SH-SY5Y (cell line): ENCODE measurements around the gene B3GALNT1.

Experiments
- GATA2 ChIP-seq: IDR thresholded peaks from 2 replicates; pipeline ENCODE4 v1.6.1; 2011; ENCODE audit warnings: mild to moderate bottlenecking, low read depth, low read length
- GATA3 ChIP-seq: IDR thresholded peaks from 2 replicates; pipeline ENCODE4 v1.6.1; 2011; ENCODE audit warnings: low read depth, mild to moderate bottlenecking, low read length, moderate library complexity

The B3GALNT1 gene, protein sequence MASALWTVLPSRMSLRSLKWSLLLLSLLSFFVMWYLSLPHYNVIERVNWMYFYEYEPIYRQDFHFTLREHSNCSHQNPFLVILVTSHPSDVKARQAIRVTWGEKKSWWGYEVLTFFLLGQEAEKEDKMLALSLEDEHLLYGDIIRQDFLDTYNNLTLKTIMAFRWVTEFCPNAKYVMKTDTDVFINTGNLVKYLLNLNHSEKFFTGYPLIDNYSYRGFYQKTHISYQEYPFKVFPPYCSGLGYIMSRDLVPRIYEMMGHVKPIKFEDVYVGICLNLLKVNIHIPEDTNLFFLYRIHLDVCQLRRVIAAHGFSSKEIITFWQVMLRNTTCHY

DNA sequence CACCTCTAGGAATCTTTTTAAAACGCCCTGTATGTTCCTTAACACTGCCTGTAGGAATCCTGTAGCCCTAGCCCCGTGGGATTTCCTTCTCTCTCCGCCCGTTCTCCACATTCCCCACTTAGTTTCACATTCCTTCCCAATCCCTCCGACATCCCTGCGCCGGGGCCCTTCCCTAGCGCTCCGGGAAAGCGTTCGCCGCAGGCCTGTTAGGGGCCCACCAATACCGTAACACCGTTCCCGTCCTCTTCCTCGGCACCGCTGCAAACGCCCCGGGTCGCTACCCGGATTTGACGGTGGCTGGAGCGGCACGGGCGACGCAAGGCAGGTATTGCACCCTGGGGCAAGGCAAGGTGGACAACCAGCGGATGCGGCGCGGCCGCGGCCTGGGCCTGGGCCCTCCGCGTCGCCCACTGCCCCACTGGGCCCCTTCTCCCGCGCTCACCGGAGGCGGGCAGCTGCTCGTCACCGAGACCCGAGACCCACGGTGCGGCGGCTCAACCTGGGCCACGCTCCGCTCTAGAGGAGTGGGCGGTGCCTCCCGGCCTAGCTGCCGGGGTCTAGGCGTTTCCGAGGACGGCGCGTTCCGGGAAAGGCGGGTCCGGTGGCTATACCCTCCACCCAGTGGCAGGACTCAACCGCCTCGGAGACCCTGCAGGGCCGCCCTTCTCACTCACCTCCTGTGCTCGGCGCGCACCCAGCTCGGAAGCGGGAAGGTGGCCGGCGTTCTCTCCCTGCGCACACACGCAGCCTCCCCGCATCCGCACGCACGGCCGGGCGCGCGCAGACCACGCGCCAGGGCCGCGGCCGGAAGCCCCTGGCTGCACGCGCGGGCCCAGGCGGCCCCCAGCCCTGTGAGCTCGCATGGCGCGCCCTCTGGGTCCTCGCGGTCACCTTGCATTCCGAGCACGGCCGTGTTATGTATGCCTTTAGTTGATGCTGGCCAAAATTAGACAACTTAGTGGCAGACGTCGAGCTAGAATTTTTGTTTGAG, at the start of gene B3GALNT1:
Gene B3GALNT1 (minus strand): TSS at position 789 of the 991 bp plus-strand sequence. CDS start 18,595 bp downstream, outside the sequence.
- TF ChIP-seq GATA3 (no peak), GATA2 (no peak)

DNA sequence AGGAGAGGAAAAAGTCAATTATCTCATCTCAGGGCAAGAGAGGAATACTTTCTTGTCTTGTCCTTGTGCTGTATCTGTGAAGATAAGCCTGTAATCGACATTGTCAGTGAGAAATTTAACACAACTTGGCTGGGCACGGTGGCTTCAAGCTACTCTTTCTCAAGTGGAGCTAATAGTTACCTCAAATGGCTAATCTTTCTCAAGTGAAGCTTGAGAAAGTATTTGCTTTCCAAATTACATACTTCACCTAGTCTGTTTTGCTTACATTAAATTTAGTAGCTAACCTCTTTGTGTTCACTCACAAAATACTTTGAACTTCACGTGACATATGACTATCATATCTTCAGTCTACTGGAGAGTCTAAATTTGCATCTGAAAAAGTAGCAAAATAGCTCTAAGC, 48.3 kb upstream of the B3GALNT1 start:
- no peak for TF ChIP-seq GATA2
- TF ChIP-seq GATA3 = no peak

DNA sequence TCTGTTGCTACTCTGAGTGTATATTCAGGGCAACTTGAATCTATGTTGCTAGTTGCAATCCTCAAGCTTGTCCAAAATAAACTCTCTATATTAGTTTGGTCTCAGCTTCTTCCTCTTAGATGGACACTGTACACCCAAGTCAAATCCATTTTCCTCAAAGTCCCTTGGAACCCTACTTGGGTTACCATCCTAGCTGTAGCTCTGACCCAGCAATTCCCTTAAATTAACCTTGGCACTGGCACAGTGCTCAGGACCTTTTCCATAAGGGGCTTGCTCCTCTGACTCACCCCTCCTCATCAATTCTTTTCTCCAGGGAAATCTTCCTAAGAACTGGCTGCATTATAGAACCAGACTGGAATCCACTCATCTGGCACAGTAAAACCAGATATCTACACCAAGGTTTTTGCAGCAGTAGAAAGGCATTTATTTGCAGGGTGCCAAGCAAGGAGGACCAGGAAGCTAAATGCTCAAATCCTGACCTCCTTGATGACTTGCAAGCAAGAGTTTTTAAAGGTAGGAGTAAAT, 44.9 kb upstream of the B3GALNT1 start:
- TF ChIP-seq GATA2 = no peak
- TF ChIP-seq GATA3 = no peak

DNA sequence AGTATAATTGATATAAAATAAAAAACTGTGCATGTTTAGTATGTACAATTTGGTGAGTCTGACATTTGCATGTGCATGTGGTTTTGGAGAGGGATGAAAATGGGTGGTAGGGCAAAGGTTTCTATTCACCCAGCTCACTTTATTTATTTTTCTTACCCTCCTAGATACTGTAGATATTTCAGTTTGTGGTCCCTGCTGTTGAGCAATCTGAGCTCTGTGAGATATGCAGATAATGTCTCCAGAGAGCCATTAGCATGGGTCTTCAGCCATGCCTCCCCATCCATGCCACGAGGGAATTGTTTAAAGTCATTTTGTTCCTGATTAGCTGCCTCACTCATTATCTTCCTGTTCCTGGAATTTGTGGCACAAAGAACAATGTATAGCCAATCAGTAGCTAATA, 44.4 kb upstream of the B3GALNT1 start:
- TF ChIP-seq GATA3 = no peak
- TF ChIP-seq GATA2 = no peak; the same call in 1 of the 2 replicates

DNA sequence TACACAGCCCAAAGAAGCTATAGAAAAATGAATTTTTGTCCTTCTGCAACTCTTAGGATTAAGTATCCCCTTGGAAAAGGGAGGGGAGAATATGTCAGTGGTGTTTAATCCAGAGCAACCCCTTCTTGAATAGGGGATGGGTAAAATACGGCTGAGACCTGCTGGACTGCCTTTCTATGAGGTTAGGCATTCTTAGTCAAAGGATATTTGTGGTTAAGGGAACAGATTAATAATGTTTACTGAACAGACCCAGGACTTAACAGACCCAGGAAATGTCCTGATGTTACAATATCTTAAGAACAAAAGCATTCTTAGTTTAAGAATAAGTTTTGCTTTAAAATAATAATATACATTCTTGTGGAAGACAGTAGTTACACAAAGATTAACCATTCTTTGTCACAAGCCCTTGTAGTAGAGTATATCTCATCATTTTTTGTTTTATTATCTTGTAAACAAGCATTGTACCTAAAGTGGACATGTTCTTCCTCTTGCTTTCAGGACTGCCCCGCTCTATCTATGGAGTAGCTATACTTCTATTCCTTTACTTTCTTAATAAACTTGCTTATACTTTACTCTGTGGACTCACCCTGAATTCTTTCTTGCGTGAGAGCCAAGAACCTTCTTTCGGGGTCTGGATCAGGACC, 43.8 kb upstream of the B3GALNT1 start:
- no peak for TF ChIP-seq GATA3
- TF ChIP-seq GATA2 = no peak

DNA sequence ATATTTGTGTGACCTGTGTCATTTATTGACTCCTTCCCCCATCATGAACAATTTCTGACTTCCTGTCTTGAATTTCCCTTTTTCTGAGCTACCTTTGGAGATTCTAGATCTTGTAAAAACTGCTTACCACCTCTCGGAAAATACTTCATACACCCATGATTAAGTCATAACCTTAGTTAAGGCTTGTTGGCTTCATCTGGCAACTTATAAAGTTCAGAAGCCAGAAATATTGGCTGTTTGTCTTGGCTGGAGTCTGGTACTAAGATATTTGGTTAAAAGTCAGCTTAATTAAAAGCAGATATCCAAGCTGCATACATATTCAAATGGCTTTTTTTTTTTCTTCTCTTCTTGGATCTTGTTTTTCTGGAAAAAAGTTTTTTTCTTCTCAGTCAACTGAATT, 37.3 kb upstream of the B3GALNT1 start:
- no peak for TF ChIP-seq GATA3
- no peak for TF ChIP-seq GATA2

DNA sequence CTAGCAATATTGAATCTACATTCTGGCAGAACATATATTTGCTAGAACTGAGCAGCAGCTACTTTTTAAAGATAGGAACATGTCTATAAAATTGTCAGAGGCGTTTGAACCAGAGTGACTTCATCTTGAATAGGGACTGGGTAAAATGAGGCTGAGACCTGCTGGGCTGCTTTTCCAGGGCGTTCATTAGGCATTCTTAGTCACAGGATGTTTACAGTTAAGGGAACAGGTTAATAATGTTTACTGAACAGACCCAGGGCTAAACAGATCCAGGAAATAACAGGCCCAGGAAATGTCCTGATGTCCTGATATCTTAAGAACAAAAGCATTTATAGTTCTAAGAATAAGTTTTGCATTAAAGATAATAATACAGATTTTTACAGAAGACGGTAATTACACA, 34.5 kb upstream of the B3GALNT1 start:
- TF ChIP-seq GATA3 = no peak
- no peak for TF ChIP-seq GATA2

DNA sequence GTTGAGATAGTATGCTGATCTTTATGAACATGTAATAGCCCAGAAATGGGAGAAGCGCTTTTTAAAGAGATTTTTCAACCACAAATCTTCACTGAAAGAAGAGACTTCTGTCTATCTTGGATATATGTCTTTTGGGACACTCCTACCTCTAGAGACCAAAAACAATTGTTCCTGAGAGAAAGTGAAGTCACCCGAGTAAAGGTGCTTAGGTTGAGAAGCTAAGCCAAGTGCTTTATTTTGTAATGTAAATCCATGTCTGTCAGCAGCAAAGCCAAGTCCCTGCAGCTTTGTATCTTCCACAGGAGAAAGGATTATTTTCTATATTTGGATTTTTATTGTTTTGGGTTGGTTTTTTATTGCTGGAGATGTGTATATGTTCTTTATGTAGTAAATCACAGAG, 32.1 kb upstream of the B3GALNT1 start:
- TF ChIP-seq GATA2 (no peak), GATA3 (no peak)

DNA sequence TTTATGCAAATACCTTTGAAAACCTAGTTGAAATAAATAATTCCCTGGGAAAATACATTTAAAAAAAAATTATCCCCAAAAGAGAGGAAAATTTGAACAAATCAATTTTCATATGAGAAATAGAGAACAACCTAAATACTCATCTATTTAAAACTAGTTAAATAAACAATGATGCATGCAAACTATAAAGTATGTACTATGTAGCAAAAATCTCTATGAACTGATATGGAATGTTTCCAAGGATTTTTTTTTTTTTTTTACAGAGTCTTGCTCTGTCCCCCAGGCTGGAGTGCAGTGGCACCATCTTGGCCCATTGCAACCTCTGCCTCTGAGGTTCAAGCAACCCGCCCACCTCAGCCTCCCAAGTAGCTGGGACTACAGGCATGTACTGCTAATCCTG, 27.2 kb upstream of the B3GALNT1 start:
- no peak for TF ChIP-seq GATA3
- TF ChIP-seq GATA2 = no peak

DNA sequence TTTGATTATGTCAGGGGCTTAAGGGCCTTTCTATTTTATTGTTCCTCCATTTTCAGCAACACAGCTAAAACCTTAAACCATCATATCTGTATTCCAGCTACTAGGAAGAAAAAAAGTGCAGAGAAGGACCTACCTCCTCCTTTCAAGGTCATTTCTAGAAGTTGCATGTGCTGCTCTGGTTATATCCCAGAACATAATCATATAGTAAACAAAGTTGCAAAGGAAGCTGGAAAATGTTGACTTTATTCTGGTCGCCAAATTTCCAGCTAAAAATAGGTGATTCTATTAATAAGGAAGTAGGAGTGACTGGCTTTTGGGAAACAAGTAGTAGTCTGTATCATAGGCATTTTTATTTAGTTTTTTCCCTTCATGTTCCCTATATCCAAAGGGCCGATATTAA, 21.3 kb upstream of the B3GALNT1 start:
- no peak for TF ChIP-seq GATA3

DNA sequence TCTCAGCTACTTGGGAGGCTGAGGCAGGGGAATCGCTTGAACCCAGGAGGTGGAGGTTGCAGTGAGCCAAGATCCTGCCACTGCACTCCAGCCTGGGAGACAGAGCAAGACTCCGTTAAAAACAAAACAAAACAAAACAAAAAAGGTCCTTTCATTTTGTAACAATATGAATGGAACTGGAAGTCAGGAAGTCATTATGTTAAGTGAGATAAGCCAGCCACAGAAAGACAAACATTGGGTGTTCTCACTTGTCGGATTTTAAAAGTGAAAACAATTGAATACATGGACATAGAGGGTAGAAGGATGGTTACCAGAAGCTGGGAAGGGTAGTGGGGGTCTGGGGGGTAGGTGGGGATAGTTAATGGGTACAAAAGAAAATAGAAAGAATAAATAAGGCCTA, 12.5 kb upstream of the B3GALNT1 start:
- no peak for TF ChIP-seq GATA3
- no peak for TF ChIP-seq GATA2

DNA sequence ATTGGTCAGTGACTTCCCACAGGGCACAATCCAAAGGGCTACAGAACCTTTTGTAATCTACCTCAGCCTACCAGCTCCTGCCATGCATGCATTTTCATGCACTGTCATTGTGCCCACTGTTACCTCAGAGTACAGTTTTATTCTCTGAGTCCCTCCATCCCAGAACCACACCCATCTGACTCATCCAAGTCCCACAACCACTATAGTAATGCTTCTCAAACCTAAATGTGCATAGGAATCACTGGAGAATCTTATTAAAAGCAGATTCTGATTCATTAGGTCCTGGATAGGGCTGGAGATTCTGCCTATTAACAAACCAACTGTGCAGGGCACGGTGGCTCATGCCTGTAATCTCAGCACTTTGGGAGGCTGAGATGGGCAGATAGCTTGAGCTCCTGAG, 3.7 kb upstream of the B3GALNT1 start:
- no peak for TF ChIP-seq GATA3
- TF ChIP-seq GATA2 = no peak

DNA sequence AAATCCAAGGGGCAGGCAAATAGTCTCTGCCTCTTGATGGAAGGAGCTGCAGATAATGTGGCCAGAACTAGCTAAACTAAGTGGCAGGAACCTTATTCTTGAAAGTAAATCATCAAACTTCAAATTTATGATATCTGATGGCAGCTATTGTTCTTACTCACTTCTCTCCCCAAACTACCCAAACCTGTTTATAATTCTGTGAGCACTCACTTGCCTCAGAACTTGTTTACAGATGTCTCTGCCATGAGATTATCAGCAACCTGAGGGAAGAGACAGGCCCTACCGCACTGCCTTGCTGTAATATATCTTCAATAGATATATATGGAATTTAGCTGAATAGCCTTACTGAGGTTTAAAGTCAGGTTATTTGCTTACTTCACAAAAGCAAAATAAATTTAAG, 2.2 kb upstream of the B3GALNT1 start:
- TF ChIP-seq GATA3 (no peak), GATA2 (no peak)

DNA sequence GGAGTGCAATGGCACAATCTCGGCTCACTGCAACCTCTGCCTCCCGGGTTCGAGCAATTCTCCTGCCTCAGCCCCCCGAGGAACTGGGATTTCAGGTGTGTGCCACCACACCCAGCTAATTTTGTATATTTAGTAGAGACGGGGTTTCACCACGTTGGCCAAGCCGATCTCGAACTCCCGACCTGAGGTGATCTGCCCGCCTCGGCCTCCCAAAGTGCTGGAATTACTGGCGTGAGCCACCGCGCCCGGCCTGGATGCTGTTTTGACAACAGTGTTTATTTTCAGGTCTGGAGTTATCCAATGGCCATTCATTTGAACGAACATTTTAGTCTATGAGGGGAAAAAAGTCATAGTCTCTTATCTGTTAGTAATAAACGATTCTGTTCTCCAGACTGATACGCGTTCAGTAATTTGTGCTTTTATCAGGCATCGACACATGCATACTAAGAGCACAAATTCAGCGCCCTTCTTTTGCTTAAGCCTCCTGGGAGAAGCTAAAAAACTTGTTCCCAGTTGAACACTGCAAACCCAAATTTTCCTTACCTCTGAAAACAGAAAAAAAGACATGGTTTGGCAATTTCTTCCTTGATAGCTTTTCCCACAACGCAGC, 1.3 kb downstream of the B3GALNT1 start:
- no peak for TF ChIP-seq GATA3
- no peak for TF ChIP-seq GATA2

DNA sequence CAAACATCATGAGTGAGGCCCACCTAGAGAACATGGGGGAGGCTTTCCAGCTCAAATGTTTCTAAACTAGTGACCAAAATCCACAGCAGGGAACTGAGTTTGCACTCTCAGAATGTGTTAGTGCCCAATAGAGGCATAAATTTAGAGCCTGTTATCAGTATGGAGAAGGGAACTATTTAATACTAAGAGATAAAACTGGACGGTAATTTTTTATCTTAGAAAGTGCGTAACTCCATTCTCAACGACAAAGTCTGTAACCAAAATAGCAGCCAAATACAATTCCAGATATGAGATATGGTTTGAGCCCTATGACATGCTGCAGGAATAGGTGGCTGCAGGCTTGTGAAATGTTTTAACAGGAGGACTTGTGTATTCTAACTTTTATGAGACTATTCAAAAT, 3.5 kb downstream of the B3GALNT1 start:
- no peak for TF ChIP-seq GATA2
- TF ChIP-seq GATA3 = no peak
